GM18517 (cell line): ENCODE measurements around the gene LSM3.
"Not testable (repeated sequence)": the region's sequence is repeated elsewhere in the genome, so short reads cannot be mapped to it uniquely, and the experiment has no call there.

ENCODE experiments used
- ATAC-seq: cut with Tn5 transposase; IDR thresholded peaks from one replicate; pipeline ENCODE4 v1.9.1; 2021; ENCODE audit warnings: mild to moderate bottlenecking, moderate library complexity; ENCODE audit not compliant: unreplicated experiment

LSM3 gene

GRCh38 chr3:14216257-14217048, 37.8 kb downstream of the LSM3 start:
- no peak for ATAC-seq

DNA sequence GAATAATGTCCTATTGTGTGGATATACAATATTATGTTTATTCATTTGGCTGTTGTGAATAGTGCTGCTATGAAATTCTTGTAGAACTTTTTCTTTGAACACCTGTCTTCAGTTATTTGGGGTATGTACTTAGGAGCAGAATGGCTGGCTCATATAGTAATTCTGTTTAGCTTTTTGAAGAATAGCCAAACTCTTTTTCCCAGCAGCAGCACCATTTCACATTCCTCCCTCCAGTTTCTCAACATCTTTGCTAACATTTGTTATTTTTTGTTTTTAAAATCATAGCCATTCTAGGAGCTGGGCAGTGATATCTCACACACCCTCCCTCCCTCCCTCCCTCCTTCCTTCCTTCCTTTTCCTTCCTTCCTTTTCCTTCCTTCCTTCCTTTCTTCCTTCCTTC, 39.7 kb downstream of the LSM3 start:
- no peak for ATAC-seq

DNA sequence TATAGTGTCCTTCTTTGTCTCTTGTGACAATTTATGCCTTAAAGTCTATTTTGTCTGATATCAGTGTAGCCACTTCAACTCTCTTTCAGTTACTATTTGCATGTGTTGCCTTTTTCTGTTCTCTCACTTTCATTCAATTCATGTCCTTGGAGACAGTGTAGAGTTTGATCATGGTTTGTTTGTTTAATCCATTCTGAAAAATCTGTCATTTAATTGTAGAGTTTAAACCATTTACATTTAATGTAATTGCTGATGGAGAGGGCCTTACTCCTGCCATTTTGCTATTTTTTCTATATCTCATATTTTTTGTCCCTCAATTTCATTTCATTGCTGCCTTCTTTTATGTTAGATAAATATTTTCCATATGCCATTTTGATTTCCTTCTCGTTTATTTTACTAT, 42.3 kb downstream of the LSM3 start:
- ATAC-seq, result no peak

GRCh38 chr3:14221902-14222301, 43.3 kb downstream of the LSM3 start:
- no peak for ATAC-seq

DNA sequence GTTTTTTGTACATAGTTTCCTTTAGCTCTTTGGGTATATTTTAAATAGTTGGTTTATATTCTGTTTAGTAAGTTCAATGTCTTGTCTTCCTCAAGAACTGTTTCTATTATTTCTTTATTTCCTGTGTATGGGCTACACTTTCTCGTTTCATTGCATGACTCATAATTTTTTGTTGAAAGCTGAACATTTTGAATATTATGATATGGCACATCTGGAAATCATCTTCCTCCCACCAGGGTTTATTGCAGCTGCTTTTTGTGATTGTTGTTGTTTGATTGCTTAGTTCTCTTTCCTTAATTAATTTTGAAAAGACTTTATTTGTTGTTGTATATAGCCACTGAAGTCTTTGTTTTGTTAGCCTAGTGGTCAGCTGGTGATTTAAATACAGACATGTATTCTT, 43.8 kb downstream of the LSM3 start:
- ATAC-seq, result no peak

DNA sequence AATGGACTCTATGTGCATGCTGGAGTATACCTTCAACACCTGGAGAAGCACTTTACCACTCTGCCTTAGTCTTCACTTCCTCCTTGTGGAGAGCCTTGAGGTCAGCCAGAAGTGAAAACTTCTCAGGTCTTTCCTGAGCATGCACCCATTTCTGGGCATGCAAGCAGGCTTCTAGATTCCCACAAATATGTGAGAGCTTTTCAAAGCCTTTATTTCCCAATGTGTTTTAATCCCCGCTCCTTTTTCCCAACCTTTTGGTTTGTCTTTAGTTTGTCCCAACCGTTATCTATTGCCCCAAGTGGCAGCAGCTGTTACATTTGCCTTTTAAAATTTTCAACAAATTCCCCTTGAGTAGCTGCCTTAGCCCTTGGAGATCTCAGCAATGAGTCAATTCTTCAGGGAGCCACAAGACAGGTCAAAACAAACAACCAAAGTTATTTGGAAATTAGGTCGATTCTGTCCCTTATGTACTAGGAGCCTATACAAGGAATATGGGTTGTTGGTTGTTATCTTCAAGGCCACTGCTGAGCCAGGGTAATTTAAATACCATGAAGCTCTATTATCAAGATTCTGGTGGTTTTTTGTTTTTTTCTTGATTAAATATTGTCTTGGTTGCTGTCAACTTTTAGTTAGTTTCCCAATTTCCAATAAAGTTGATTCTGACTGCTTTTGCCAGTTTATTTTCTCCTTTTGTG, 44.4 kb downstream of the LSM3 start:
- no peak for ATAC-seq

DNA sequence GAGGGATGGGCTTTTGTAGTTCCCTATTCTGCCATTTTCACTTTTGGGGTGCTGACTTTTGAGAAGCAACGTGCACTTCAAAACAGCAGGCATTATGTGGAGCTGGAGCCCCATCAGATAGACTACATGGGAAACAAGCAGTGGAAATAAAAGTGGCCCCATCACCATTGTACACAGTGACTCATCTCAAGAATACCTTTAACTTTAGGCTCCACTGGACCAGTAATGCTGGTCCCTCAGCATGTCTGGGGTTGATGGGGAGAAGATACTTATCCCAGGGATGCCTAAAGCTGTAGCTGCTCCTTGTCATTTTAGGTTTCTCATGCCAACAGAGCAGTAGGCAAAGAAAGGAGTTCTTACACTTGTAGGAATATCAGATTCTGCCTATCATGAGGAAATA, 45.0 kb downstream of the LSM3 start:
- no peak for ATAC-seq

DNA sequence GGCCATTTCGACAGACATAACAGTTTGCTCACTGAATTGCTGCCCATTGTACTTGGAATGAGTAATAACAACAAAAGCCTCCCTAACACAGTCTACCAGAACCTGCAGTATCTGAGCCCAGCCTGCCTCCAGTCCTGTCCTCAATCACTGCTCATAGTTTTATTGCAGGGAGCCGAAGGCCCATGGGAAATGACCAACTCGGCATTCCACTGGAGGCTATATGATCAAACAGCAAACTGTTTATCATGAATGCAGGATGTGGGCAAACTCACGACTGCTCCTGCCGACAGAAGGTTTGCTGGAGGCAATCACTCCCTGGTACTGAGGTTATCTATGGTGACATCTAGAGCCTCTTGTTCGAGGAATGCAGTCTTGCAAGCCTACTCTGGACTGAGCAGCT, 46.3 kb downstream of the LSM3 start:
- ATAC-seq, result no peak

DNA sequence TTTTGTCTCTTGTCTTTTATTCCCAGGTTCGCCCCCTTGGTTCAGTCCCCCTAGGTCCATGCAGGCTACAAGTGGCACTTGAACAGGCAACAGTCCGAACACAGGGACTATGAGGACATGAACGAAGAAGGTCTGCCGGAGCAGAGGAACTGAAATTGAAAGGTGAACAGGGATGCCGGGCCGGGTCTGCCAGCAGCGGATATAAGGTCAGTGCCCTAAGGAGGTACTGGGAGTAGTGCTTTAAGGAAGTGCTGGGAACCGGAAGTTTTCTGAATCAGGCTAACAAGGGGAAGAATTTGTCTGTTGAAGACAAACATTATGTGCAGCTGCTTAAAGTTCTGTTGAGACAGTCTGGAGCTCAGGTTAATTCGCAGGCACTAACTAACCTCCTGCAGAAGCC, 46.8 kb downstream of the LSM3 start:
- no peak for ATAC-seq

DNA sequence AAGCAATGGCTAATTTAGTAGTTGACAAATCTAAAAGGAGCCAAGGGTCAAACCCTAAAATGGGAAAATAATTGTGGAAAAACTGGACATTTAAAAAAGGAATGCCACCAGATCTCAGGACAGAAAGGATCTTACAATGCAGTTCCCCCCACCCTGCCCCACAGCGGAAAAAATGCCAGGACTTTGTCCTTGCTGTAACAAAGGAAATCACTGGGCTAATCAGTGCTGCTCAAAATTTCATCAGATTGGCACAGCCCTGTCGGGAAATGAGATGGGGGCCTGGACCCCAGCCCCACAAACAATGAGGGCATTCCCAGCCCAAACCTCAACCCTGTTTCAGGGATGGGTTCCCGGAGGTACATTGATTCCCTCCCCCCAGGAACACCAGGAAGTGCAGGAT, 47.7 kb downstream of the LSM3 start:
- ATAC-seq, result not testable (repeated sequence)

GRCh38 chr3:14227856-14228255, 49.2 kb downstream of the LSM3 start:
- ATAC-seq, result no peak

DNA sequence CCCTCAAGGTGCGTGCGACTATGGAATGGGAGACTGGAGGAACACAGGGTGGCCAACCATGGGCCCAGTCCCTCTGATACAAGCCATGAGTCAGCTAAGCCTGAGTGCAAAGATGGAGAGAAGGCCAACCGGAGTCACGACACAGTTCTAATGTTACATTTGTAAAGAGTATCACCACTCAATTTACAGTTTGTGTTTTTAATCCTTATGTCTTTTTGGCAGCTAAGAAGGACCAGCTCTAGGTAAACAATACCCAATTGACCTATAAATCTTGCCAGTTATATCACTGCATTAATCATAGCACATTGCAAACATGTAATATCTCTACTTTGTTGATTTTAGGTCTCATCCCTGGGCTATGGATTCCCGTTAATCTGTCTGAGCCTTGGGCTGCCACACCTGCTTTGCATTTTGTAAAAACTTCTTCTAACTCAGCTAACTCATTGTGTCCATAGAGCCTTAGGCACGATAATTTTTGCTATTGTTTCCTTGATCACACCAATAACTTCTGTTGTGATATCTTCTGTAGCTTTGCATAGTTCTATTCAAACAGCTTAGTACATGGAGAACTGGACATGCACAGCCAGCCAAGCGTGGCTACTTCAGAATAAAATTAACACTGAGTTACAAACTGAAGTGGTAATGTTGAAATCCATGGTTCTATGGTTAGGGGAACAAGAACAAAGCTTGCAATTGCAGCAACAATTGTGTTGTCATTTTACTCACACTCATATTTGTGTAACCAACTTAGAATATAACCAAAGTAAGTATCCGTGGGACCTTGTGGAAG, 50.3 kb downstream of the LSM3 start:
- no peak for ATAC-seq

GRCh38 chr3:14229695-14230094, 51.1 kb downstream of the LSM3 start:
- not testable (repeated sequence) for ATAC-seq

DNA sequence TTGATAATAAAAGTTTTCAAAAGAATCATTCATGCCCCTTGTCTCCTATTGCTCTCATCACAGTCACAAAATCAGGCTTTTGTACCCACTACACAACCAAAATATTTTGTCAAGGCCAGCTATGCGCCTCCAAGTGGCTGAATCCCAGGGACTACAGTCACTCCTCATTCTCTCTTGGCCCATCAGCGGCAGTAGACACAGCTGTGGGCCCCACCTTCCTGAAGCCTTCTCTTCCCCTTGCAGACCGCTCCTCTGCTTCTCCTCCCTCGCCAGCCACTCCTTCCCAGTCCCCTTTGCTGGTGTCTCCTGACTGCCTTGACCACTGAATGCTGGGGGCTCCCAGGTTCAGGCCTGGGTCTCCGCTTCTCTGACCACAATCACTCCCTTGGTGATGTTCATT, 52.1 kb downstream of the LSM3 start:
- ATAC-seq, result no peak

DNA sequence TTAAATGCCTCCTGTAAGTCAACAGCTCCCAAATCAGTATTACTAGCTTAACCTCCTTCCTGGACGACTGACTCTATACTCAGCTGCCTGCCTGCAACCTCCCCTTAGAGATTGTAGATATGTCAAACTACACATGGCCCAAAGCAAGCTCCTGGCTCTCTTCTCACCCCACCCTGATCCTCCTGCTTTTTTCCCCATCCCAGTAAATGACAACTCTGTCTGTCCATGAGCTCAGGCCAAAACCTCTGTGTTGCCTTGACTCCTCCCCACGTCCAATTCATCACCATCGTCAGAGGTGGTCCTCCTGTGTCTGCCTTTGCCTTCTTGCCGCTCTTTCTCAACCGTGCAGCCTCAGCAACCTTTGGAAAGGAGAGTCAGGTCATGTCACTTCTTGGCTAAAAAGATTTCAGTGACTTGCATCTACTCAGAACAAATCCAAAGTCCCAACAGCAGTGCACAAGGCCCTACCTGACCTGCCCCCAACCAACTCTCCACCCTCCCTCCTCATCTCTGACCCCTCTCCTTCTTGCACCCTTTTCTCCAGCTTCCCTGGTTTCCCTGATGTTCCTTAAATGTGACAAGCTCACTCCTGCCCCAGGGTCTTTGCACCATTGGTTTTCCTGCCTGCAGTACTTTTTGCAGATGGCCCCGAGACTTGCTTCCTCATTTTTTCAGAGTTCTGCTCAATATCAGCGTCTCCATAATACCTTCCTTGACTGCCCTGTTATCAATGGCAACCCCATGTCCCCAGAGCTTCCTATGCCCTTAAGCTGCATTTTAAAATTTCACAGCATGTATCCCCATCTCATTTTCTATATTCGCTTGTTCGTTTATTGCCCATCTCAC, 52.8 kb downstream of the LSM3 start:
- no peak for ATAC-seq

DNA sequence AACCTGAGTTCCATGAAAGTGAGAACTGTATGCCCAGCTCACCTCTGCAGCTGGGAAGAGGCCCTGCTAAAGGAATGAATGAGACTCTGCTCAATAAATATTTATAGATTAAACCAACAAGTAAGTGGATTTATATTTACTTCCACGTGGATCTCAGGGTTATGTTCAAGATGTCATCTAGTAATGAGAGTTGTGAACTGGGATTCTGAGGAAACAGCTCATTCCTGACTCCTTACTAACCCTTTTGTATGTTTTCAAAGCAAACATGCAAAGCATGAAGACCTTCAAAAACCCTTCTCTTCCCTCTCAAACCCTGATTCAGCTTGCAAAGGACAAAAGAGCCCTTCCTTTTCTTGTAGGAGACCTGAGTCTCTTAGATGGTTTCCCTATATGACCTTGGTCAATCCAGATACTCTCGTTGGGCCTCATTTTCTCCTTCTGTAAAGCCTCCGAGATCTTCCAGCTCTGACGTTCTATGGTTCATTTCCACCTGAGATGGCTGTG, 53.4 kb downstream of the LSM3 start:
- ATAC-seq, result no peak

DNA sequence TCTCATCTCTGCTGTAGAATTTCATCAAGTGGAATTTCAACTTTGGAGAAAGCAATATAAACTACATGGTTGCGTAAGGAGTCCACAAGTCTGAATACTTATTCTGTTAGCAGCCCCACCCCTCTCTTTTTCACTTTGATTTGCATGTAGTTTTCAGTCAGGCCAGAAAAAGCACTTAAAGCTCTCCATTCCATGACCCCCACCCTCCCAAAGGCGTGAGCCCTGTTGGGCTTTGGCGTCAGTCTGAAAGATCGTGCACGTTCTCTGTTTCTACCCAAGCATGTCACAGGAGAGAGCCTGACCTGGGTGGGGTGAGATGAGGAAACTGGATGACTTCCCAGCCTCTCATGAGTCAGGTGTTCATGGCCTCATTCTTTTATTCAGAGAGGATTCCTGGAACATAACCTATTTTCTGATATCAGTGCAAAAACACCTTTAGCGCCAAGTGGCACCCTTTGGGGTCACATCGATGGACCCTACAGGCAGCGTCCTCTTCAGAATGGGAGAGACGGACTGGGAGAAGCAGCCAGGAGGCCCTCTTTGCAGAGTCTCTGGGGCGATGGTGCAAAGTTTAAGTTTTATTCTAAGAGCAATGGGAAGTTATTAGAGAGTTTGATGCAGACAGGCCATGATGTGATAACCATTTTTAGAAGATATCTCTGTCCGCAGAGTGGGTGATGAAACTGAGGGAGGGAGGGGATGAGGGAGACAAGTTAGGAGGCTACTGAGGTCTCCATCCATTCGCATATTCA, 55.8 kb downstream of the LSM3 start:
- ATAC-seq, result no peak

- no peak for ATAC-seq
Observed at GRCh38 chr3:14235003-14235911, 56.6 kb downstream of the LSM3 start.

- ATAC-seq, result no peak
Observed at GRCh38 chr3:14235912-14236295, 57.3 kb downstream of the LSM3 start.
